Measurements from ENCODE around the gene BCL2L1.

Gene BCL2L1

DNA sequence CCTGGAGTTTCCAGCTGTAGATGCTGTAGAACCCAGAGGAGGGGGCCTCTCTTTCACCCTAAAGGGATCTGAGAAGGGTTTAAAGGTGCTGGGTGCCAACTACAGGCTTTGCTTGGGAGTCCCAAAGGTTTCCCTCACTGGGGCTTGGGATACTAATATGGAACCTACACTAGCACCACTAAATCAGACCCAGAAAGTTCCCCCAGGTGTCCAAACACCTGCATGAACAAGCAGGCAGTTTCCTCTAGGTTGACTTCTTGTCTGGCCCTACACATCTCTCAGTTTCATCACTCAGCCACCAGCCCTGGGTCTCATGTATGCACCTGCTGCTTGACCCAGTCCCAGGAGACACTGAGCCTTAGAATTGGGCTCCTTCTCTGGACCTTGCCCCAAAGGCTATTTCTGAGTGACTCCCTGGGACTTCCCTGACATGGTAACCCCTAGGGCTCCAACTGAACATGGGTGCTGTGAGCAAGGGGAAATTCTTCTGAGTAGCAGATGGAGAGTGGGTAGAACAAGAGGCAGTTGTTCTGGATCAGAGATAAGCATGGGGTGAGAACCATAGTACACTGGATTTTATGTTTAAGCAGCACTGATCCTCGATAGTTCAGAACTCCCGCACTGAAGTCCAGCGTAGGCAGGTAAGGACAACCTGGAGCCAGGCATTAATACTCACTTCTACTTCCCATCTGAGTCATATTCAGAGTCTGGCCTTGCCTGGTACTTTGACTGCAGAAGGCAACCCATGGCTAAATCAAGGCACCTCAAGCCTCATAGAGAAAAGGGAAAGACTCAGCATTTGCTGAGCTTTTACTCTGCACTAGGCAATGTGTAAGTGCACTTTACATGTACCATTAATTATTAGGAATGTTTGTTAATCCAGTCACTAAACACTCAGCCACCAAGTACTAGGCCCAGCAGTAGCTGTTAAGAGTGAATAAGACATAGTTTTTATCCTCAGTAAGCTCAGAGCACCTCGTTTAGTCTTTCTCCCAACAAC is 16.8 kb downstream of the BCL2L1 start:
- in situ Hi-C loops (cut with HindIII; ENCODE audit: low sequenced_read_pairs), result no loop called here
- no peak for DNase-seq (ENCODE audit: low read depth, low spot score)
- no peak overlapping the region for H3K4me3 ChIP-seq (ENCODE audit: low read depth, low read length)
- TF ChIP-seq, protein P1, sequence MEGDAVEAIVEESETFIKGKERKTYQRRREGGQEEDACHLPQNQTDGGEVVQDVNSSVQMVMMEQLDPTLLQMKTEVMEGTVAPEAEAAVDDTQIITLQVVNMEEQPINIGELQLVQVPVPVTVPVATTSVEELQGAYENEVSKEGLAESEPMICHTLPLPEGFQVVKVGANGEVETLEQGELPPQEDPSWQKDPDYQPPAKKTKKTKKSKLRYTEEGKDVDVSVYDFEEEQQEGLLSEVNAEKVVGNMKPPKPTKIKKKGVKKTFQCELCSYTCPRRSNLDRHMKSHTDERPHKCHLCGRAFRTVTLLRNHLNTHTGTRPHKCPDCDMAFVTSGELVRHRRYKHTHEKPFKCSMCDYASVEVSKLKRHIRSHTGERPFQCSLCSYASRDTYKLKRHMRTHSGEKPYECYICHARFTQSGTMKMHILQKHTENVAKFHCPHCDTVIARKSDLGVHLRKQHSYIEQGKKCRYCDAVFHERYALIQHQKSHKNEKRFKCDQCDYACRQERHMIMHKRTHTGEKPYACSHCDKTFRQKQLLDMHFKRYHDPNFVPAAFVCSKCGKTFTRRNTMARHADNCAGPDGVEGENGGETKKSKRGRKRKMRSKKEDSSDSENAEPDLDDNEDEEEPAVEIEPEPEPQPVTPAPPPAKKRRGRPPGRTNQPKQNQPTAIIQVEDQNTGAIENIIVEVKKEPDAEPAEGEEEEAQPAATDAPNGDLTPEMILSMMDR (IDR thresholded peaks at IDR 0.05; ENCODE audit: low read depth, low read length), result no peak

DNA sequence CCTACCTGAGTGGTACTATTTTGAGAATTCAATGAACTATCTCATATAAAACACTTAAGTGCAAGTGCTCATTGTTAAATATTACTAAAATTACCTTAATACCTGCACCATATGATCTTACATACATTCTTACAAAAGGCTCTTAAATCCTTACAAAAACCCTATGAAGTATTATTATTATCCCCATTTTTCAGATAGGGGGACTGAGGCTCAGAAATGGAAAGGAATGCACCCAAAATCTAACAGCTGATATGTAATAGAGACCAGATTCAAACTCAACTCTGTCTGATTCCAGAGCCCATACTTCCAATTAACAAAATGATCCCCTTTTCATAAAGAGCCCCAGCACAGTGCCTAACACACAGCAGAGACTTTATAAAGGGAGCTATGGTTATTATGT is 17.5 kb downstream of the BCL2L1 start:
- H3K4me3 ChIP-seq (ENCODE audit: low read depth, low read length), result no peak overlapping the region
- no peak for DNase-seq (ENCODE audit: low read depth, low spot score)
- TF ChIP-seq, protein P1 (IDR thresholded peaks at IDR 0.05; ENCODE audit: low read depth, low read length), result no peak
- in situ Hi-C loops (cut with HindIII; ENCODE audit: low sequenced_read_pairs), result no loop called here

DNA sequence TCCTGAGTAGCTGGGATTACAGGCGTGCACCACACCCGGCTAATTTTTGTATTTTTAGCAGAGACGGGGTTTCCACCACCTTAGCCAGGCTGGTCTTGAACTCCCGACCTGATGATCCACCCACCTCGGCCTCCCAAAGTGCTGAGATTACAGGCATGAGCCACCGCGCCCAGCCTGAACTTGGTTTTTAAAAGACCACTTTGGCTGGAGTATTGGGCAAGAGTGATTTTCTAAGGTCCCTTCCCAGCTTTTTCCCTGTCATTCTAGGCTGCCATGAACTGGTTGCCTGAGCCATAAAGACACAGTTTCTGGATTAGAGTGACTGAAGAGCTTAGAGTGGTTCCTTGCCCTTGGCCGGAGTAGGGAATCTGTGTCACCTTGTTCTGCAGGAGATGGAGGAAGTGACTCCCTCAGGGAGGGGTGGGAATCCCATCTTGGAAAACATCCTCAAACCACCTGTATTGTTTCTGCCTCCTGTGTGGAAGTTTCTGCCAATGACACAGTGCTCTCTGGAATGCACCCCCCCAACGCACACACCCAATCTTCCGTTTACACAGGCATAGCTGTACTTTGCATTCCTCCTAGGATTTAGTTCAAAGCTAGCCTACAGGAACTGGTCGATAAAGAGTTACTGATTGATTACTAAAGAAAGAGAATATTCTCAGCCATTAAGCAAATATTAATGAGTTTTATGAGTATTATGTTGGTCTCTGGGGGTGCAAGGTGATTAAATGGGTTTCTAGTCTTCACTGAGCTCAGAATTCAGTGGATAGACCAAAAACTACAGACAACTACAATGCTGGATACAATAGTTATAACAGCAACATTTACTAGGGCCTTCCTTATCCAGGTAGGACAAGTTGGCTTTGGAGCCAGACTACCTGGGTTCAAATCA is 18.2 kb downstream of the BCL2L1 start:
- H3K4me3 ChIP-seq (ENCODE audit: low read depth, low read length), result no peak overlapping the region
- DNase-seq (ENCODE audit: low read depth, low spot score), result peak; percentile 74
- TF ChIP-seq, protein P1 (IDR thresholded peaks at IDR 0.05; ENCODE audit: low read depth, low read length), result no peak
- in situ Hi-C loops (cut with HindIII; ENCODE audit: low sequenced_read_pairs), result no loop called here

DNA sequence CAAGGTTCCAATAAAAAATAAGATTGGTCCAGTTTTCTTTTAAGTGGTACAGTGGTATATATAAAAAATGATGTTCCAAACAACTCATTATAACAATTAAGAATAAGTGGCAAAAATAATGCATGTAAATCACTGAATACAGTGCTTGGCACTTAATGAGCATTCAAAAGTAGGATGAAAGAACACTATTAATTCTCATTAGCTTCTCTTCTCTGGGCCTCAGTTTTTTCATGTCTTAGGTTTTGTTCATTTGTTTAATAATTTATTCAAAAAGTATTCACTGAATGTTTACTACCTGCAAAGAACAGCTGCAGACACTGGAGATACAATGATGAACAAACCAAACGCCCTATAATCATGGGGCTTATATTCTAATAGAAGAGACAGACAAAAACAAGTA is 21.1 kb downstream of the BCL2L1 start:
- in situ Hi-C loops (cut with HindIII; ENCODE audit: low sequenced_read_pairs), result no loop called here
- H3K4me3 ChIP-seq (ENCODE audit: low read depth, low read length), result no peak overlapping the region
- TF ChIP-seq, protein P1 (IDR thresholded peaks at IDR 0.05; ENCODE audit: low read depth, low read length), result no peak
- no peak for DNase-seq (ENCODE audit: low read depth, low spot score)

DNA sequence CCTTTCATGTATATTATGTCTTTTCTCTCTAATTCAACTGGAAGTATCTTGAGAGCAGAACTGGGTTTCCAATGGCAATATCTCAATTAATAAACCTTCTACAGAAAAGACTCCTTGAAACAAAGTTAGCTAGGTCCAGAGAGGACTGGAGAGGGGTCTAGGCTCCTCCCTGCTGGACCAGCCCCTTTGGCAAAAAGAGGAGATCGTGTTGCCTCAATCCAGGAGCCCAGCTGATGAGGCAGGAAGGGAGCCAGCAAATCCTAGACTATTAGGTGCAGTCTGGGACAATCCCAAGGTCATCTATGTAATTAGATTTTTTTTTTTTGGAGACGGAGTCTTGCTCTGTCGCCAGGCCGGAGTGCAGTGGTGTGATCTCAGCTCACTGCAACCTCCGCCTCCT is 21.9 kb downstream of the BCL2L1 start:
- DNase-seq (ENCODE audit: low read depth, low spot score), result no peak
- no peak overlapping the region for H3K4me3 ChIP-seq (ENCODE audit: low read depth, low read length)
- in situ Hi-C loops (cut with HindIII; ENCODE audit: low sequenced_read_pairs), result no loop called here
- TF ChIP-seq, protein P1 (IDR thresholded peaks at IDR 0.05; ENCODE audit: low read depth, low read length), result no peak
